Fibroblast of lung (primary cell): Measurements from ENCODE around the gene CCDC127. TPM values are rescaled to one million over a fixed set of nuclear protein-coding genes. Genes with fewer than 3 reads are reported as not detected.
"Not testable (repeated sequence)": the region's sequence is repeated elsewhere in the genome, so short reads cannot be mapped to it uniquely, and the experiment has no call there.

Source experiments
- DNase-seq, 2 donors: peaks; one replicate each; pipeline versions ENCODE4 v3.0.0 to v3.0.0-alpha.2; 2010; ENCODE audit warnings: low read depth in 2 of 2
- H2AFZ ChIP-seq: 2 replicates; pipeline ENCODE4 v1.5.1; 2012; ENCODE audit warnings: low read length, control low read depth, inconsistent platforms
- H3K27ac ChIP-seq: 2 replicates; pipeline ENCODE4 v1.5.1; 2011; ENCODE audit warnings: low read length, control low read depth; ENCODE audit not compliant: insufficient read depth
- H3K27me3 ChIP-seq: 2 replicates; pipeline ENCODE4 v1.5.1; 2011; ENCODE audit warnings: mild to moderate bottlenecking, low read length; ENCODE audit not compliant: control insufficient read depth, insufficient read depth
- H3K36me3 ChIP-seq: 2 replicates; pipeline ENCODE4 v1.5.1; 2011; ENCODE audit warnings: low read length; ENCODE audit not compliant: control insufficient read depth, insufficient read depth
- H3K4me1 ChIP-seq: 2 replicates; pipeline ENCODE4 v1.5.1; 2011; ENCODE audit warnings: low read length; ENCODE audit not compliant: control insufficient read depth, insufficient read depth; ENCODE audit errors: extremely low read depth
- H3K4me2 ChIP-seq: 2 replicates; pipeline ENCODE4 v1.5.1; 2011; ENCODE audit warnings: low read length, control low read depth; ENCODE audit not compliant: insufficient read depth; ENCODE audit errors: extremely low read depth
- H3K4me3 ChIP-seq, 4 experiments: fragments of 200-600 bp in 1 of 4; sonication (generic) in 1 of 4; replicated peaks in 1 of 4; 2 replicates each; pipeline ENCODE4 v1.5.1; 2011 to 2016; ENCODE audit warnings: low read length in 4 of 4, low read depth in 3 of 4, mild to moderate bottlenecking in 3 of 4, control low read depth in 2 of 4, inconsistent platforms in 1 of 4, mixed read lengths in 1 of 4; ENCODE audit not compliant: insufficient read depth in 1 of 4; ENCODE audit errors: control extremely low read depth in 1 of 4
- H3K79me2 ChIP-seq: 2 replicates; pipeline ENCODE4 v1.5.1; 2012; ENCODE audit warnings: mild to moderate bottlenecking, low read length, inconsistent platforms; ENCODE audit not compliant: control insufficient read depth, insufficient read depth
- H3K9ac ChIP-seq: 2 replicates; pipeline ENCODE4 v1.5.1; 2011; ENCODE audit warnings: mild to moderate bottlenecking, low read length, control low read depth; ENCODE audit not compliant: insufficient read depth
- H3K9me3 ChIP-seq: 2 replicates; pipeline ENCODE4 v1.5.1; 2012; ENCODE audit warnings: low read depth, low read length; ENCODE audit not compliant: control insufficient read depth, insufficient read depth
- H4K20me1 ChIP-seq: 2 replicates; pipeline ENCODE4 v1.5.1; 2011; ENCODE audit warnings: low read length; ENCODE audit not compliant: control insufficient read depth, insufficient read depth; ENCODE audit errors: extremely low read depth
- EZH2 ChIP-seq: IDR thresholded peaks from 2 replicates; pipeline ENCODE4 v1.5.1; 2012; ENCODE audit warnings: low read length, control low read depth, mild to moderate bottlenecking; ENCODE audit errors: missing control alignments
- polyA plus RNA-seq, 2 donors: library from polyadenylated mRNA; depleted of rRNA in 1 of 2; stranded (reverse) in 1 of 2; unstranded in 1 of 2; fragments of >200 nt; gene quantifications; 2 replicates each; pipeline ENCODE4 v1.2.1, GENCODE V29; 2011 to 2012; ENCODE audit warnings: missing spikeins in 1 of 2
- total RNA-seq: library from RNA; depleted of rRNA; stranded (reverse); fragments of >200 nt; gene quantifications from 2 replicates; pipeline ENCODE4 v1.2.1, GENCODE V29; 2014
- TF ChIP-seq, protein P1 (sequence below), 2 donors: IDR thresholded peaks in 1 of 2; conservative IDR thresholded peaks in 1 of 2; 1 replicate in 1 of 2; 2 replicates in 1 of 2; pipeline ENCODE4 v1.5.1; 2011 to 2012; ENCODE audit warnings: low read length in 2 of 2, control low read depth in 1 of 2, inconsistent platforms in 1 of 2, low read depth in 1 of 2, mild to moderate bottlenecking in 1 of 2

CCDC127 gene
- total and polyA plus RNA-seq, 2 donors (not counting 1 experiment from before 2014, with no cell fraction given), result 4.8 to 5.6 TPM

DNA sequence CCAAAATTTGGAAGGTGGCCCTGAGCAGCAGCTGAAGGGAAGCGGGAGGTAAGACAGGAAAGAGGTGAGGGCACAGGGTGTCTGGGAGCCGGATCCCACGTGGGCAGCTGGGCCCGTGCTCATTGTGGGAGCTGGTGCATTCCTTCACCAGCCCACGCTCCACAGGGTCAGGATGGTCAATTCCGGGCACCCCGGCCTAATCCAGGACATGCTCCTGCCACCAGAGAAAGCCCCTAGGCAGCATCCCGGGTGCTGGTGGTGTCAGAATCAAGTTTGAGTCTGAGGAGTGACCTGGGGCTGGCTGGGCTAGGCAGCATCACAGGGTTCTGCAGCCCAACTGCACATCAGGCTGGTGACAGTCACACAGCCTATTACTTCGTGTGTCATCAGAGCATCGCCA, 46.4 kb upstream of the CCDC127 start:
- Histone ChIP-seq H3K27me3 (no peaks in the 10 kb centered on the region), H3K4me1 (peaks cover 22% of the 10 kb centered on the region), H3K79me2 (peaks cover 4% of the 10 kb centered on the region), H3K9ac (peak overlapping the region; percentile 16), H3K36me3 (peaks cover 4% of the 10 kb centered on the region), H3K27ac (peak overlapping the region; percentile 88), H2AFZ (no peak overlapping the region), H3K4me2 (peak overlapping the region; percentile 68), H4K20me1 (no peaks in the 10 kb centered on the region), H3K4me3 (no peak overlapping the region), H3K9me3 (no peaks in the 10 kb centered on the region)
- DNase-seq, result no peak
- TF ChIP-seq EZH2, result no peak
- TF ChIP-seq, protein P1, sequence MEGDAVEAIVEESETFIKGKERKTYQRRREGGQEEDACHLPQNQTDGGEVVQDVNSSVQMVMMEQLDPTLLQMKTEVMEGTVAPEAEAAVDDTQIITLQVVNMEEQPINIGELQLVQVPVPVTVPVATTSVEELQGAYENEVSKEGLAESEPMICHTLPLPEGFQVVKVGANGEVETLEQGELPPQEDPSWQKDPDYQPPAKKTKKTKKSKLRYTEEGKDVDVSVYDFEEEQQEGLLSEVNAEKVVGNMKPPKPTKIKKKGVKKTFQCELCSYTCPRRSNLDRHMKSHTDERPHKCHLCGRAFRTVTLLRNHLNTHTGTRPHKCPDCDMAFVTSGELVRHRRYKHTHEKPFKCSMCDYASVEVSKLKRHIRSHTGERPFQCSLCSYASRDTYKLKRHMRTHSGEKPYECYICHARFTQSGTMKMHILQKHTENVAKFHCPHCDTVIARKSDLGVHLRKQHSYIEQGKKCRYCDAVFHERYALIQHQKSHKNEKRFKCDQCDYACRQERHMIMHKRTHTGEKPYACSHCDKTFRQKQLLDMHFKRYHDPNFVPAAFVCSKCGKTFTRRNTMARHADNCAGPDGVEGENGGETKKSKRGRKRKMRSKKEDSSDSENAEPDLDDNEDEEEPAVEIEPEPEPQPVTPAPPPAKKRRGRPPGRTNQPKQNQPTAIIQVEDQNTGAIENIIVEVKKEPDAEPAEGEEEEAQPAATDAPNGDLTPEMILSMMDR (conservative IDR thresholded peaks at IDR 0.05 in 1 of 2, IDR thresholded peaks at IDR 0.05 in 1 of 2; ENCODE audit: low read depth in 1 of 2, low read length in 2 of 2), result no peak

DNA sequence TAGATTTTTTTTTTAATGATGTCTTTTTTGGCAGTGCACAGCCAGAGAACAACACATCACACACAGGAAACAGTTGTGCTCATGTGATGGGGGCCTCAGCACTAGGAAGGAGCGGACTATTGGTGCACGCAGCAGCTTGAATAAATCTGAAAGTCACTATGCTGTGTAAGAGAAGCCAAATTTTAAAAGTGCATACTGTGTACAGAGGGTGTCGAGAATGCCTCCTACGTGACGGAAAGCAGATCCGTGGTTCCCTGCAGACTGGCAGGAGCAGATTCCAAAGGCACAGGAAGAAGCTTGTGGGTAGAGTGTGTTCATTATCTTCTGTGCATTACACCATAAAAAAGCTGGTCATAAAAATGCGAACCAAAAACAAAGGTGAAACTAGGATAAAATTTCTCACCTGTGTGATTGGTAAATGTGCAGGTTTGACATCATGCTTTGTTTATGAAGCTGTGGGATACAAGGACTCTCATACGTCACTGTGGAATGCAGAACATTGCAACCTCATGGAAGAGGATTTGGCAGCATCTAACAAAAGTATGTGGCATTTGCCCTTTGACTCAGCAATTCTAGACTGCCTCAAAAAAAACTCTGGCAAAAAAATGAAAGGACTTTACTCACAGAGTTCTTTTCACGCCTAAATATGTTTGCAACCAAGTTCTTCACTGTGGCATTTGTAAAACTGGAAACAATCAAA, 45.5 kb upstream of the CCDC127 start:
- H3K9me3 ChIP-seq, H3K79me2 ChIP-seq, H3K36me3 ChIP-seq, H3K4me3 ChIP-seq, H3K27me3 ChIP-seq, H4K20me1 ChIP-seq, H2AFZ ChIP-seq: not testable (repeated sequence)
- Histone ChIP-seq H3K9ac (peak overlapping the region; percentile 37), H3K27ac (peak overlapping the region; percentile 88), H3K4me1 (peaks cover 22% of the 10 kb centered on the region), H3K4me2 (peak overlapping the region; percentile 68)
- peak; percentile 96 to 98 for DNase-seq

DNA sequence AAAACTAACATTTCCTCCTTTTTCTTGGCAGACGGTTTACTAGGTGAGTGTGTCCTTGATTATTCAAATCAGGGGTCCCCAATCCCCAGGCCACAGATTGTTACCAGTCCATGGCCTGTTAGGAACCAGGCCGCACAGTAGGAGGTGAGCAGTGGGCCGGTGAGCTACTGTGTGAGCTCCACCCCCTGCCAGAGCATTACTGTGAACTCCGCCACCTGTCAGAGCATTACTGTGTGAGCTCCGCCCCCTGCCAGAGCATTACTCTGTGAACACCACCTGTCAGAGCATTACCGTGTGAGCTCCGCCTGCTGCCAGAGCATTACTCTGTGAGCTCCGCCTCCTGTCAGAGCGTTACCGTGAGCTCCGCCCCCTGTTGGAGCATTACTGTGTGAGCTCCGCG, 39.2 kb upstream of the CCDC127 start:
- H2AFZ ChIP-seq, result no peak overlapping the region
- H4K20me1 ChIP-seq, result no peaks in the 10 kb centered on the region
- TF ChIP-seq, protein P1 (conservative IDR thresholded peaks at IDR 0.05 in 1 of 2, IDR thresholded peaks at IDR 0.05 in 1 of 2; ENCODE audit: low read depth in 1 of 2, low read length in 2 of 2), result no peak
- TF ChIP-seq EZH2, result no peak
- H3K4me1 ChIP-seq, result no peaks in the 10 kb centered on the region
- DNase-seq, result no peak
- H3K36me3 ChIP-seq, result peaks cover 12% of the 10 kb centered on the region
- no peaks in the 10 kb centered on the region for H3K27me3 ChIP-seq
- no peaks in the 10 kb centered on the region for H3K9me3 ChIP-seq
- H3K27ac ChIP-seq, result no peak overlapping the region
- H3K79me2 ChIP-seq, result no peaks in the 10 kb centered on the region
- H3K4me2 ChIP-seq, result no peak overlapping the region
- no peak overlapping the region for H3K4me3 ChIP-seq
- H3K9ac ChIP-seq, result no peak overlapping the region

DNA sequence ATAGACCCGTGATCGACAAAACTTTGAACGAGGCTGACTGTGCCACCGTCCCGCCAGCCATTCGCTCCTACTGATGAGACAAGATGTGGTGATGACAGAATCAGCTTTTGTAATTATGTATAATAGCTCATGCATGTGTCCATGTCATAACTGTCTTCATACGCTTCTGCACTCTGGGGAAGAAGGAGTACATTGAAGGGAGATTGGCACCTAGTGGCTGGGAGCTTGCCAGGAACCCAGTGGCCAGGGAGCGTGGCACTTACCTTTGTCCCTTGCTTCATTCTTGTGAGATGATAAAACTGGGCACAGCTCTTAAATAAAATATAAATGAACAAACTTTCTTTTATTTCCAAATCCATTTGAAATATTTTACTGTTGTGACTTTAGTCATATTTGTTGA, 38.4 kb upstream of the CCDC127 start:
- H3K9me3 ChIP-seq, H3K4me3 ChIP-seq, H4K20me1 ChIP-seq, H3K9ac ChIP-seq, H3K27me3 ChIP-seq, H2AFZ ChIP-seq, H3K79me2 ChIP-seq, H3K4me1 ChIP-seq, H3K27ac ChIP-seq, H3K4me2 ChIP-seq, DNase-seq: not testable (repeated sequence)
- peaks cover 12% of the 10 kb centered on the region for H3K36me3 ChIP-seq

DNA sequence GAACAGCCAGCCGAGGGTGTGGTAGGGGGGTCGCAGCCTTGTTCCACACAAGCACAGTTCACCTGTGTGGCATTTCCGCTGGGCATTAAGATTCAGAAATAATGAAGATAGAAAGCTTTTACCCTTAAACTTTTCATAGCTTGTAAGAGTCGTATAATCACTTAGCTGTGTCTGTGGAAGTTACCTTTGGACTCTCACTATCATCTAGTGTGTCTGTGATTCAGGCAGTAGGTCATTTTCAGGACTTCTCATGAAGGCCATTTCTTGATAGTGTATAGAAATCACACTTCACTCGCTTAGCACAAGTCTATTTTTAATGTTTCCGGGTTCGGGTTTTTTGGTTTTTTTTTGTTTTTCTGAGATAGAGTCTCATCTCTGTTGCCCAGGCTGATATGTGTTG, 37.2 kb upstream of the CCDC127 start:
- H2AFZ ChIP-seq, H3K4me3 ChIP-seq, H3K4me2 ChIP-seq, H3K27ac ChIP-seq, H3K27me3 ChIP-seq, DNase-seq, H3K9me3 ChIP-seq, H3K79me2 ChIP-seq, H4K20me1 ChIP-seq, H3K4me1 ChIP-seq, H3K9ac ChIP-seq: not testable (repeated sequence)
- peaks cover 12% of the 10 kb centered on the region for H3K36me3 ChIP-seq
